NOMO-1 treated with dmso at 0.1 percent for 144 hours (cell line): Measurements from ENCODE around the gene PACSIN2.

Source experiments
- DNase-seq: peaks from one replicate; lab custom pipeline; 2025; ENCODE audit not compliant: unreplicated experiment; lab: John Stamatoyannopoulos, UW

The PACSIN2 gene

GRCh38 chr22:42831712-42832111 lies 183.2 kb downstream of the PACSIN2 start:
- DNase-seq = no peak

GRCh38 chr22:42830161-42830560 lies 184.8 kb downstream of the PACSIN2 start:
- no peak for DNase-seq

GRCh38 chr22:42829302-42829701 lies 185.6 kb downstream of the PACSIN2 start:
- no peak for DNase-seq

GRCh38 chr22:42825796-42826195 lies 189.2 kb downstream of the PACSIN2 start:
- no peak for DNase-seq

- no peak for DNase-seq
Measured at GRCh38 chr22:42821386-42821785, 193.6 kb downstream of the PACSIN2 start.

- no peak for DNase-seq
Measured at GRCh38 chr22:42820045-42820763, 194.7 kb downstream of the PACSIN2 start.
